Measurements from ENCODE around the gene TRPV5. TPM values are rescaled to one million over a fixed set of nuclear protein-coding genes. Genes with fewer than 3 reads are reported as not detected.

The TRPV5 gene
- total RNA-seq, 2 experiments from 2014 or later = 0.06 TPM; not detected in 1

GRCh38 chr7:142865766-142866165 is 67.8 kb downstream of the TRPV5 start:
- intact Hi-C loops (cut with micrococcal nuclease; ENCODE audit: unreplicated experiment) = no loop called here
- ChIA-PET CTCF (ENCODE audit: unreplicated experiment) (interaction anchor here (0.5 kb wide), 1 partner anchor 165 kb away, joined by 7 read pairs; no protein-coding TSS in a partner anchor), POLR2A (interaction anchor here (0.7 kb wide), 1 partner anchor 56 kb away, joined by 3 read pairs; no protein-coding TSS in a partner anchor)
- Histone ChIP-seq H4K20me1 (ENCODE audit: insufficient read depth, low read length) (no peaks in the 10 kb centered on the region), H3K9me3 (ENCODE audit: low read length) (no peaks in the 10 kb centered on the region), H3K9me2 (ENCODE audit: insufficient read depth, low read length) (no peaks in the 10 kb centered on the region), H3K36me3 (ENCODE audit: insufficient read depth, low read length) (no peaks in the 10 kb centered on the region), H3K4me2 (ENCODE audit: low read length) (no peak overlapping the region), H2AFZ (ENCODE audit: low read length) (no peak overlapping the region), H3K4me1 (ENCODE audit: insufficient read depth, low read length, poor library complexity, severe bottlenecking) (no peaks in the 10 kb centered on the region), H3K79me2 (ENCODE audit: insufficient read depth, low read depth, low read length) (no peaks in the 10 kb centered on the region), H3K27ac (ENCODE audit: low read depth, low read length, poor library complexity, severe bottlenecking) (no peak overlapping the region), H3K4me3 (ENCODE audit: low read depth, low read length, poor library complexity, severe bottlenecking) (no peak overlapping the region)
- no peak for DNase-seq (ENCODE audit: low spot score)
- BruUV-seq (replicated peaks) = no TSS peak
- no peak for TF ChIP-seq CTCF (conservative IDR thresholded peaks at IDR 0.05; ENCODE audit: low read length)
- TF ChIP-seq EZH2phosphoT487 (IDR thresholded peaks at IDR 0.05; ENCODE audit: borderline replicate concordance, low read depth, low read length) = no peak

- Histone ChIP-seq H3K27ac (ENCODE audit: low read depth, low read length, poor library complexity, severe bottlenecking) (no peak overlapping the region), H4K20me1 (ENCODE audit: insufficient read depth, low read length) (no peaks in the 10 kb centered on the region), H3K4me2 (ENCODE audit: low read length) (no peak overlapping the region), H3K79me2 (ENCODE audit: insufficient read depth, low read depth, low read length) (no peaks in the 10 kb centered on the region), H3K9me2 (ENCODE audit: insufficient read depth, low read length) (no peaks in the 10 kb centered on the region), H3K4me1 (ENCODE audit: insufficient read depth, low read length, poor library complexity, severe bottlenecking) (no peaks in the 10 kb centered on the region), H3K9me3 (ENCODE audit: low read length) (no peaks in the 10 kb centered on the region), H3K36me3 (ENCODE audit: insufficient read depth, low read length) (no peaks in the 10 kb centered on the region), H3K4me3 (ENCODE audit: low read depth, low read length, poor library complexity, severe bottlenecking) (no peak overlapping the region), H2AFZ (ENCODE audit: low read length) (no peak overlapping the region)
- TF ChIP-seq EZH2phosphoT487 (IDR thresholded peaks at IDR 0.05; ENCODE audit: borderline replicate concordance, low read depth, low read length) (no peak), CTCF (conservative IDR thresholded peaks at IDR 0.05; ENCODE audit: low read length) (no peak)
- BruUV-seq (replicated peaks) = no TSS peak
- ChIA-PET POLR2A (no interaction called here), CTCF (ENCODE audit: unreplicated experiment) (interaction anchor here (0.5 kb wide), 2 partner anchors 8 to 164 kb away, joined by 3 to 7 read pairs; no protein-coding TSS in a partner anchor)
- no peak for DNase-seq (ENCODE audit: low spot score)
- intact Hi-C loops (cut with micrococcal nuclease; ENCODE audit: unreplicated experiment) = no loop called here
Observed at GRCh38 chr7:142864980-142865747, 68.4 kb downstream of the TRPV5 start.

All from OCI-LY7 (cell line).